ENCODE data around the gene DNAJC16.
"Not testable (repeated sequence)": the region's sequence is repeated elsewhere in the genome, so short reads cannot be mapped to it uniquely, and the experiment has no call there.

Gene DNAJC16

GRCh38 chr1:15526490-15527339 lies at the start of gene DNAJC16:
Gene DNAJC16 (plus strand): TSS chr1:15526848. CDS start chr1:15529106, 2,258 bp downstream.
- peak within 1 kb of the TSS; percentile 75 for H3K4me3 ChIP-seq (ENCODE audit: low read depth, low read length)

- H3K4me3 ChIP-seq (ENCODE audit: low read depth, low read length): no peak overlapping the region
These were observed 49.7 kb upstream of the DNAJC16 start for GRCh38 chr1:15476927-15477326.

- H3K4me3 ChIP-seq (ENCODE audit: low read depth, low read length): no peak overlapping the region
These were observed 48.9 kb upstream of the DNAJC16 start for GRCh38 chr1:15477646-15478212.

- H3K4me3 ChIP-seq (ENCODE audit: low read depth, low read length): no peak overlapping the region
These were observed 46.8 kb upstream of the DNAJC16 start for GRCh38 chr1:15479654-15480347.

GRCh38 chr1:15482455-15482854 lies 44.2 kb upstream of the DNAJC16 start:
- H3K4me3 ChIP-seq (ENCODE audit: low read depth, low read length): not testable (repeated sequence)

GRCh38 chr1:15482983-15483543 lies 43.6 kb upstream of the DNAJC16 start:
- not testable (repeated sequence) for H3K4me3 ChIP-seq (ENCODE audit: low read depth, low read length)

GRCh38 chr1:15483971-15484370 lies 42.7 kb upstream of the DNAJC16 start:
- H3K4me3 ChIP-seq (ENCODE audit: low read depth, low read length): no peak overlapping the region

- H3K4me3 ChIP-seq (ENCODE audit: low read depth, low read length): not testable (repeated sequence)
These were observed 42.2 kb upstream of the DNAJC16 start for GRCh38 chr1:15484443-15484842.

GRCh38 chr1:15485636-15486035 lies 41.0 kb upstream of the DNAJC16 start:
- H3K4me3 ChIP-seq (ENCODE audit: low read depth, low read length): no peak overlapping the region

- not testable (repeated sequence) for H3K4me3 ChIP-seq (ENCODE audit: low read depth, low read length)
These were observed 39.6 kb upstream of the DNAJC16 start for GRCh38 chr1:15486844-15487610.

GRCh38 chr1:15488371-15488770 lies 38.3 kb upstream of the DNAJC16 start:
- no peak overlapping the region for H3K4me3 ChIP-seq (ENCODE audit: low read depth, low read length)

GRCh38 chr1:15489052-15489736 lies 37.5 kb upstream of the DNAJC16 start:
- H3K4me3 ChIP-seq (ENCODE audit: low read depth, low read length): no peak overlapping the region

- not testable (repeated sequence) for H3K4me3 ChIP-seq (ENCODE audit: low read depth, low read length)
These were observed 35.6 kb upstream of the DNAJC16 start for GRCh38 chr1:15491010-15491409.

GRCh38 chr1:15492596-15492995 lies 34.1 kb upstream of the DNAJC16 start:
- no peak overlapping the region for H3K4me3 ChIP-seq (ENCODE audit: low read depth, low read length)

GRCh38 chr1:15493869-15494390 lies 32.7 kb upstream of the DNAJC16 start:
- no peak overlapping the region for H3K4me3 ChIP-seq (ENCODE audit: low read depth, low read length)

GRCh38 chr1:15500184-15501178 lies 26.2 kb upstream of the DNAJC16 start:
- H3K4me3 ChIP-seq (ENCODE audit: low read depth, low read length): no peak overlapping the region

- H3K4me3 ChIP-seq (ENCODE audit: low read depth, low read length): no peak overlapping the region
These were observed 25.2 kb upstream of the DNAJC16 start for GRCh38 chr1:15501208-15502032.

GRCh38 chr1:15504436-15504835 lies 22.2 kb upstream of the DNAJC16 start:
- no peak overlapping the region for H3K4me3 ChIP-seq (ENCODE audit: low read depth, low read length)
